ENCODE measurements around the gene SOCS6. TPM values are rescaled to one million over a fixed set of nuclear protein-coding genes. Genes with fewer than 3 reads are reported as not detected.
A peak's percentile ranks its signal among the peaks of the same experiment; 100 is the strongest.

Gene SOCS6
- total and polyA plus RNA-seq, 4 donors = 5.9 to 21.4 (median 12.5) TPM

GRCh38 chr18:70295192-70296188 is 6.6 kb downstream of the SOCS6 start:
- Histone ChIP-seq H3K4me3 (no peak overlapping the region), H3K36me3 (ENCODE audit: control insufficient read depth in 4 of 4, insufficient read depth in 4 of 4, low read length in 4 of 4) (no peaks in the 10 kb centered on the region), H3K27me3 (ENCODE audit: control insufficient read depth in 3 of 3, insufficient read depth in 3 of 3, low read length in 2 of 3) (no peaks in the 10 kb centered on the region), H3K9ac (ENCODE audit: insufficient read depth in 1 of 2, low read length in 2 of 2) (no peak overlapping the region), H3K27ac (ENCODE audit: low read depth in 1 of 2, low read length in 1 of 2) (peak overlapping the region in 1 of 2 donors; percentile 72), H3K9me3 (ENCODE audit: control insufficient read depth in 4 of 4, insufficient read depth in 3 of 4, low read length in 3 of 4) (no peaks in the 10 kb centered on the region), H3K4me1 (ENCODE audit: control insufficient read depth in 5 of 5, insufficient read depth in 5 of 5, low read length in 5 of 5) (peaks cover 9 to 47% (median 18%) of the 10 kb centered on the region in 5 donors)
- WGBS, 2 donors = 51 to 55% methylated on average over 8 of the region's 8 CpGs
- ATAC-seq (ENCODE audit: insufficient read depth, low FRiP score) (no peak), DNase-seq (no peak)
- TF ChIP-seq CTCF (IDR thresholded peaks at IDR 0.05; ENCODE audit: control extremely low read depth, extremely low read depth) = no peak

- Histone ChIP-seq H3K4me3 (no peak overlapping the region), H3K9ac (ENCODE audit: insufficient read depth in 1 of 2, low read length in 2 of 2) (no peak overlapping the region), H3K4me1 (ENCODE audit: control insufficient read depth in 5 of 5, insufficient read depth in 5 of 5, low read length in 5 of 5) (peaks cover 6 to 46% (median 15%) of the 10 kb centered on the region in 5 donors), H3K27me3 (ENCODE audit: control insufficient read depth in 3 of 3, insufficient read depth in 3 of 3, low read length in 2 of 3) (no peaks in the 10 kb centered on the region), H3K9me3 (ENCODE audit: control insufficient read depth in 4 of 4, insufficient read depth in 3 of 4, low read length in 3 of 4) (no peaks in the 10 kb centered on the region), H3K27ac (ENCODE audit: low read depth in 1 of 2, low read length in 1 of 2) (peak overlapping the region in 1 of 2 donors; percentile 72), H3K36me3 (ENCODE audit: control insufficient read depth in 4 of 4, insufficient read depth in 4 of 4, low read length in 4 of 4) (no peaks in the 10 kb centered on the region)
- WGBS, 2 donors = 63 to 64% methylated on average over 10 of the region's 10 CpGs
- DNase-seq (peak; percentile 23 to 50 (median 30)), ATAC-seq (ENCODE audit: insufficient read depth, low FRiP score) (no peak)
- TF ChIP-seq CTCF (IDR thresholded peaks at IDR 0.05; ENCODE audit: control extremely low read depth, extremely low read depth) = no peak
Measured at GRCh38 chr18:70296289-70296688, 7.4 kb downstream of the SOCS6 start.

- H3K27me3 ChIP-seq (ENCODE audit: control insufficient read depth in 3 of 3, insufficient read depth in 3 of 3, low read length in 2 of 3) = no peaks in the 10 kb centered on the region
- DNase-seq (no peak), ATAC-seq (ENCODE audit: insufficient read depth, low FRiP score) (no peak)
- H3K9me3 ChIP-seq (ENCODE audit: control insufficient read depth in 4 of 4, insufficient read depth in 3 of 4, low read length in 3 of 4) = no peaks in the 10 kb centered on the region
- H3K9ac ChIP-seq (ENCODE audit: insufficient read depth in 1 of 2, low read length in 2 of 2) = no peak overlapping the region
- no peak for TF ChIP-seq CTCF (IDR thresholded peaks at IDR 0.05; ENCODE audit: control extremely low read depth, extremely low read depth)
- no peaks in the 10 kb centered on the region for H3K36me3 ChIP-seq (ENCODE audit: control insufficient read depth in 4 of 4, insufficient read depth in 4 of 4, low read length in 4 of 4)
- WGBS, 2 donors = 92 to 93% methylated on average over 2 of the region's 2 CpGs
- H3K4me3 ChIP-seq = no peak overlapping the region
- H3K27ac ChIP-seq (ENCODE audit: low read depth in 1 of 2, low read length in 1 of 2) = peak overlapping the region in 1 of 2 donors; percentile 72
- peaks cover 6 to 48% (median 19%) of the 10 kb centered on the region in 5 donors for H3K4me1 ChIP-seq (ENCODE audit: control insufficient read depth in 5 of 5, insufficient read depth in 5 of 5, low read length in 5 of 5)
Measured at GRCh38 chr18:70296781-70297180, 7.9 kb downstream of the SOCS6 start.
